ENCODE results near the gene TMEM150B. TPM values are rescaled to one million over a fixed set of nuclear protein-coding genes. Genes with fewer than 3 reads are reported as not detected.

The TMEM150B gene
- total and polyA plus RNA-seq, 2 of the 13 experiments (the other 11 are each of a cell fraction or from before 2014, with no cell fraction given) = 1.3 to 1.8 TPM

DNA sequence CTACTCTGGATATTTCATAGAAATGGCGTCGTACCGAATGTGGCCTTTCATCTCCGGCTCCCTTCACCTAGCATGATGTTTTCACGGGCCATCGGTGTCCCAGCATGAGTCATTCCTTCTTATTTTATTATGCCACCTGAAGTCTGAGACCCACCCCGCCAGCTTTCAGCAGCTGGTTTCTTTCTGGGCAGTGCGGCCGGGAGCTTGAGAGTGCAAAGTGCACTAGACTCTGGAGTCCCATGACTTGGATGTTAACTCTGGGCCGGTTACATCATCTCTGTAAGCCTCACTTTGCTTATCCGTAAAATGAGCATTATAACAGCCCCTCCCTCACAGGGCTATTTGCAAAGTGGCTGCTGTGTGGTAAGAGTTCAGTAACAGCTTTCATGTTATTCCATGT, 8.7 kb upstream of the TMEM150B start (continued):
- TF ChIP-seq ZNF350 (CRISPR knock-in tag; IDR thresholded peaks at IDR 0.05; ENCODE audit: borderline replicate concordance, low read depth) (peak; percentile 89), HDAC2 (CRISPR knock-in tag; IDR thresholded peaks at IDR 0.05) (peak; percentile 60), ZNF44 (CRISPR knock-in tag; IDR thresholded peaks at IDR 0.05) (no peak), ZNF253 (CRISPR knock-in tag; IDR thresholded peaks at IDR 0.05; ENCODE audit: borderline replicate concordance) (no peak), ZNF337 (CRISPR knock-in tag; IDR thresholded peaks at IDR 0.05; ENCODE audit: borderline replicate concordance, low read depth) (0 out of 2 replicates have a peak, but pooled peaks have one; percentile 73), ATM (IDR thresholded peaks at IDR 0.05; ENCODE audit: borderline replicate concordance) (no peak), ZNF274 (CRISPR knock-in tag; IDR thresholded peaks at IDR 0.05) (no peak), ZNF205 (CRISPR knock-in tag; IDR thresholded peaks at IDR 0.05) (peak; percentile 39; the same call in 1 of the 2 replicates), TRIM24 (CRISPR knock-in tag; IDR thresholded peaks at IDR 0.05) (no peak), REPIN1 (CRISPR knock-in tag; IDR thresholded peaks at IDR 0.05; ENCODE audit: borderline replicate concordance, low read depth) (peak; percentile 22; the same call in 1 of the 2 replicates), PITX1 (CRISPR knock-in tag; IDR thresholded peaks at IDR 0.05) (peak; percentile 73), ZNF333 (CRISPR knock-in tag; IDR thresholded peaks at IDR 0.05; ENCODE audit: borderline replicate concordance) (no peak), RBFOX2 (IDR thresholded peaks at IDR 0.05; ENCODE audit: low read depth, low read length) (0 out of 2 replicates have a peak, but pooled peaks have one; percentile 36), CBFB (CRISPR knock-in tag; IDR thresholded peaks at IDR 0.05) (no peak), FOSL1 (CRISPR knock-in tag; IDR thresholded peaks at IDR 0.05; ENCODE audit: borderline replicate concordance) (peak; percentile 36; the same call in 1 of the 2 replicates), AHR (CRISPR knock-in tag; IDR thresholded peaks at IDR 0.05) (no peak), ZSCAN22 (CRISPR knock-in tag; IDR thresholded peaks at IDR 0.05) (no peak), ZNF331 (CRISPR knock-in tag; IDR thresholded peaks at IDR 0.05) (peak; percentile 72; the same call in 1 of the 2 replicates), ZNF788 (CRISPR knock-in tag; IDR thresholded peaks at IDR 0.05; ENCODE audit: borderline replicate concordance) (no peak; the same call in 1 of the 2 replicates), GTF2F1 (IDR thresholded peaks at IDR 0.05; ENCODE audit: low read length) (no peak), JUND (CRISPR knock-in tag; IDR thresholded peaks at IDR 0.05) (no peak; the same call in 1 of the 2 replicates)
- TF ChIP-seq, protein P1, sequence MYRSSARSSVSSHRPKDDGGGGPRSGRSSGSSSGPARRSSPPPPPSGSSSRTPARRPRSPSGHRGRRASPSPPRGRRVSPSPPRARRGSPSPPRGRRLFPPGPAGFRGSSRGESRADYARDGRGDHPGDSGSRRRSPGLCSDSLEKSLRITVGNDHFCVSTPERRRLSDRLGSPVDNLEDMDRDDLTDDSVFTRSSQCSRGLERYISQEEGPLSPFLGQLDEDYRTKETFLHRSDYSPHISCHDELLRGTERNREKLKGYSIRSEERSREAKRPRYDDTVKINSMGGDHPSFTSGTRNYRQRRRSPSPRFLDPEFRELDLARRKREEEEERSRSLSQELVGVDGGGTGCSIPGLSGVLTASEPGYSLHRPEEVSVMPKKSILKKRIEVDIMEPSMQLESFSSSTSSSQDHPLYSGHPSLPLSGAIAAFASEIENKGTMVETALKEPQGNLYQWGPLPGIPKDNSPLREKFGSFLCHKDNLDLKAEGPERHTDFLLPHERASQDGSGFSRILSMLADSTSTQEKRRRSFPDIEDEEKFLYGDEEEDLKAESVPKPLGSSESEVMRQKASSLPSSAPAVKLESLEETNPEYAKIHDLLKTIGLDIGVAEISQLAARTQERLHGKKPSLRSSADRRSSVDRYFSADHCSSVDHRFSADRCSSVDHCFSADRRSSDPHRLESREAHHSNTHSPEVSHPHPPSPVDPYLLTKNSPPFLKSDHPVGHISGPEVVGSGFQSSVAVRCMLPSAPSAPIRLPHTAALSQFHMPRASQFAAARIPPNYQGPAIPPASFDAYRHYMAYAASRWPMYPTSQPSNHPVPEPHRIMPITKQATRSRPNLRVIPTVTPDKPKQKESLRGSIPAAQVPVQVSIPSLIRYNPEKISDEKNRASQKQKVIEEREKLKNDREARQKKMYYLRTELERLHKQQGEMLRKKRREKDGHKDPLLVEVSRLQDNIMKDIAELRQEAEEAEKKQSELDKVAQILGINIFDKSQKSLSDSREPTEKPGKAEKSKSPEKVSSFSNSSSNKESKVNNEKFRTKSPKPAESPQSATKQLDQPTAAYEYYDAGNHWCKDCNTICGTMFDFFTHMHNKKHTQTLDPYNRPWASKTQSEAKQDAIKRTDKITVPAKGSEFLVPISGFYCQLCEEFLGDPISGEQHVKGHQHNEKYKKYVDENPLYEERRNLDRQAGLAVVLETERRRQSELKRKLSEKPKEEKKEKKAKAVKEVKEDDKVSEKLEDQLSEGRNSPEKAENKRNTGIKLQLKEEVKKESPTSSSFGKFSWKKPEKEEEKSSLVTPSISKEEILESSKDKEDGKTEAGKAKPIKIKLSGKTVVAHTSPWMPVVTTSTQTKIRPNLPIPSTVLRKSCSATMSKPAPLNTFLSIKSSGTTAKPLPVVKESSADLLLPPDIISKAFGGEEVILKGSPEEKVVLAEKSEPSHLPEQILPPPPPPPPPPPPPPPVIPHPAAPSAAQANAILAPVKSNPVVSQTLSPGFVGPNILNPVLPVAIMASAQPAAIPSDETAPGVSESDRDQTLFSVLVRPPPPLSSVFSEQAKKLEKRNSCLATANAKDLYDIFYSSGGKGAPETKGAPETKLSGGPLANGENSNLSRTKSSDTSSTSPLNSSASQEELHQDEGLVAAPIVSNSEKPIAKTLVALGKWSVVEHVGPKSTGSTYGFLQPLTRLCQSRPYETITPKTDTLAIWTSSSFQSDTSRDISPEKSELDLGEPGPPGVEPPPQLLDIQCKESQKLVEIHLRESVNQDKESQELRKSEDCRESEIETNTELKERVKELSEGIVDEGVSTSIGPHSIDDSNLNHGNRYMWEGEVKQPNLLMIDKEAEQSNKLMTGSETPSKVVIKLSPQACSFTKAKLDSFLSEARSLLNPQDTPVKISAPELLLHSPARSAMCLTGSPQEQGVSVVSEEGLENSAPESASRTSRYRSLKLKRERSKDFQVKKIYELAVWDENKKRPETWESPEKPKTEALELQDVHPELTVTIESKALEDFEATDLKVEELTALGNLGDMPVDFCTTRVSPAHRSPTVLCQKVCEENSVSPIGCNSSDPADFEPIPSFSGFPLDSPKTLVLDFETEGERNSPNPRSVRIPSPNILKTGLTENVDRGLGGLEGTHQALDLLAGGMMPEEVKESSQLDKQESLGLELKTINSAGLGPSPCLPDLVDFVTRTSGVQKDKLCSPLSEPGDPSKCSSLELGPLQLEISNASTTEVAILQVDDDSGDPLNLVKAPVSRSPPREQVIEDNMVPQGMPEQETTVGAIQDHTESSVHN (CRISPR knock-in tag; IDR thresholded peaks at IDR 0.05) = no peak
- TF ChIP-seq, protein P2, sequence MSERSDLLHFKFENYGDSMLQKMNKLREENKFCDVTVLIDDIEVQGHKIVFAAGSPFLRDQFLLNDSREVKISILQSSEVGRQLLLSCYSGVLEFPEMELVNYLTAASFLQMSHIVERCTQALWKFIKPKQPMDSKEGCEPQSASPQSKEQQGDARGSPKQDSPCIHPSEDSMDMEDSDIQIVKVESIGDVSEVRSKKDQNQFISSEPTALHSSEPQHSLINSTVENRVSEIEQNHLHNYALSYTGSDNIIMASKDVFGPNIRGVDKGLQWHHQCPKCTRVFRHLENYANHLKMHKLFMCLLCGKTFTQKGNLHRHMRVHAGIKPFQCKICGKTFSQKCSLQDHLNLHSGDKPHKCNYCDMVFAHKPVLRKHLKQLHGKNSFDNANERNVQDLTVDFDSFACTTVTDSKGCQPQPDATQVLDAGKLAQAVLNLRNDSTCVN (CRISPR knock-in tag; IDR thresholded peaks at IDR 0.05; ENCODE audit: borderline replicate concordance) = no peak

Measured in HepG2 (cell line).